Measurements from ENCODE around the gene ITIH4. TPM values are rescaled to one million over a fixed set of nuclear protein-coding genes. Genes with fewer than 3 reads are reported as not detected.

ITIH4 gene
- total RNA-seq, 1 donor from 2014 or later, result 6.3 TPM

- Mint-ChIP-seq H3K27ac (ENCODE audit: unreplicated experiment) (no peak overlapping the region), H3K4me3 (no peak overlapping the region), H3K27me3 (ENCODE audit: low read depth) (no peaks in the 10 kb centered on the region), H3K36me3 (ENCODE audit: low read depth) (peaks cover 3% of the 10 kb centered on the region), H3K9me3 (no peaks in the 10 kb centered on the region), H3K4me1 (peaks cover 26% of the 10 kb centered on the region)
- no peak for DNase-seq (ENCODE audit: low read depth, low spot score)
- TF ChIP-seq CTCF (conservative IDR thresholded peaks at IDR 0.05), result peak; percentile 50
Observed at GRCh38 chr3:52845691-52846431, 15.4 kb upstream of the ITIH4 start.

GRCh38 chr3:52845157-52845556 is 14.7 kb upstream of the ITIH4 start:
- Mint-ChIP-seq H3K36me3 (ENCODE audit: low read depth) (peaks cover 3% of the 10 kb centered on the region), H3K27ac (ENCODE audit: unreplicated experiment) (no peak overlapping the region), H3K4me3 (no peak overlapping the region), H3K9me3 (no peaks in the 10 kb centered on the region), H3K27me3 (ENCODE audit: low read depth) (no peaks in the 10 kb centered on the region), H3K4me1 (peaks cover 31% of the 10 kb centered on the region)
- DNase-seq (ENCODE audit: low read depth, low spot score), result no peak
- TF ChIP-seq CTCF (conservative IDR thresholded peaks at IDR 0.05), result no peak

- H3K4me1 Mint-ChIP-seq, result peaks cover 38% of the 10 kb centered on the region
- no peak for TF ChIP-seq CTCF (conservative IDR thresholded peaks at IDR 0.05)
- DNase-seq (ENCODE audit: low read depth, low spot score), result no peak
- no peaks in the 10 kb centered on the region for H3K27me3 Mint-ChIP-seq (ENCODE audit: low read depth)
- no peak overlapping the region for H3K4me3 Mint-ChIP-seq
- H3K36me3 Mint-ChIP-seq (ENCODE audit: low read depth), result peaks cover 3% of the 10 kb centered on the region
- no peaks in the 10 kb centered on the region for H3K9me3 Mint-ChIP-seq
- no peak overlapping the region for H3K27ac Mint-ChIP-seq (ENCODE audit: unreplicated experiment)
Observed at GRCh38 chr3:52844290-52844975, 14.0 kb upstream of the ITIH4 start.

GRCh38 chr3:52843881-52844280 is 13.4 kb upstream of the ITIH4 start:
- DNase-seq (ENCODE audit: low read depth, low spot score), result no peak
- Mint-ChIP-seq H3K9me3 (no peaks in the 10 kb centered on the region), H3K4me3 (no peak overlapping the region), H3K4me1 (peaks cover 39% of the 10 kb centered on the region), H3K36me3 (ENCODE audit: low read depth) (peaks cover 3% of the 10 kb centered on the region), H3K27ac (ENCODE audit: unreplicated experiment) (no peak overlapping the region), H3K27me3 (ENCODE audit: low read depth) (no peaks in the 10 kb centered on the region)
- no peak for TF ChIP-seq CTCF (conservative IDR thresholded peaks at IDR 0.05)

- H3K4me3 Mint-ChIP-seq, result no peak overlapping the region
- no peak for TF ChIP-seq CTCF (conservative IDR thresholded peaks at IDR 0.05)
- H3K4me1 Mint-ChIP-seq, result peaks cover 39% of the 10 kb centered on the region
- H3K27ac Mint-ChIP-seq (ENCODE audit: unreplicated experiment), result no peak overlapping the region
- peaks cover 3% of the 10 kb centered on the region for H3K36me3 Mint-ChIP-seq (ENCODE audit: low read depth)
- no peaks in the 10 kb centered on the region for H3K27me3 Mint-ChIP-seq (ENCODE audit: low read depth)
- no peaks in the 10 kb centered on the region for H3K9me3 Mint-ChIP-seq
- no peak for DNase-seq (ENCODE audit: low read depth, low spot score)
Observed at GRCh38 chr3:52843108-52843865, 12.8 kb upstream of the ITIH4 start.

Measured in neural crest cell (in vitro differentiated cells).